Measurements from ENCODE around the gene CCNY. TPM values are rescaled to one million over a fixed set of nuclear protein-coding genes. Genes with fewer than 3 reads are reported as not detected.
A peak's percentile ranks its signal among the peaks of the same experiment; 100 is the strongest.
"Not testable (repeated sequence)": the region's sequence is repeated elsewhere in the genome, so short reads cannot be mapped to it uniquely, and the experiment has no call there.

Gene CCNY
- total RNA-seq, 3 donors from 2014 or later (not counting 1 experiment from before 2014, with no cell fraction given), result 71.0 to 87.2 (median 74.3) TPM

- no peaks in the 10 kb centered on the region for H3K27me3 ChIP-seq (ENCODE audit: control insufficient read depth, insufficient read depth, low read length)
- H3K9me3 Mint-ChIP-seq, result no peaks in the 10 kb centered on the region
- TF ChIP-seq CTCF (IDR thresholded peaks at IDR 0.05), result no peak
- no peaks in the 10 kb centered on the region for H3K36me3 ChIP-seq (ENCODE audit: control insufficient read depth, insufficient read depth, low read length)
- H3K27me3 Mint-ChIP-seq (ENCODE audit: low read depth in 2 of 2), result no peaks in the 10 kb centered on the region
- H3K4me3 Mint-ChIP-seq, result no peak overlapping the region
- WGBS (ENCODE audit: insufficient coverage), result 84% methylated on average over 8 of the region's 8 CpGs
- intact Hi-C loops (cut with micrococcal nuclease), result no loop called here
- peaks cover 39 to 41% of the 10 kb centered on the region in 2 donors for H3K4me1 Mint-ChIP-seq
- no peak overlapping the region for H3K27ac Mint-ChIP-seq
- no peaks in the 10 kb centered on the region for H3K36me3 Mint-ChIP-seq
- DNase-seq (no peak), ATAC-seq (no peak)
- no peak overlapping the region for H3K4me3 ChIP-seq (ENCODE audit: low read length)
- H3K4me1 ChIP-seq (ENCODE audit: control insufficient read depth, insufficient read depth, low read length), result peaks cover 17% of the 10 kb centered on the region
- H3K9me3 ChIP-seq (ENCODE audit: control insufficient read depth, insufficient read depth, low read length), result peaks cover 3% of the 10 kb centered on the region
- H3K27ac ChIP-seq (ENCODE audit: low read length), result no peak overlapping the region
Observed at GRCh38 chr10:35400595-35401268, 64.4 kb downstream of the CCNY start.

GRCh38 chr10:35403491-35403890, 67.2 kb downstream of the CCNY start:
- ATAC-seq; H3K9me3 ChIP-seq (ENCODE audit: control insufficient read depth, insufficient read depth, low read length); H3K9me3 Mint-ChIP-seq; H3K4me1 ChIP-seq (ENCODE audit: control insufficient read depth, insufficient read depth, low read length); H3K27me3 ChIP-seq (ENCODE audit: control insufficient read depth, insufficient read depth, low read length); H3K36me3 Mint-ChIP-seq; H3K27me3 Mint-ChIP-seq (ENCODE audit: low read depth in 2 of 2); H3K4me3 ChIP-seq (ENCODE audit: low read length); intact Hi-C loops (cut with micrococcal nuclease); H3K4me3 Mint-ChIP-seq; H3K36me3 ChIP-seq (ENCODE audit: control insufficient read depth, insufficient read depth, low read length); H3K27ac Mint-ChIP-seq; H3K27ac ChIP-seq (ENCODE audit: low read length); DNase-seq: not testable (repeated sequence)
- 98% methylated on average over 5 of the region's 5 CpGs for WGBS (ENCODE audit: insufficient coverage)
- H3K4me1 Mint-ChIP-seq, result peaks cover 31 to 32% of the 10 kb centered on the region in 2 donors

GRCh38 chr10:35404077-35404476, 67.8 kb downstream of the CCNY start:
- H3K27ac ChIP-seq (ENCODE audit: low read length); H3K36me3 ChIP-seq (ENCODE audit: control insufficient read depth, insufficient read depth, low read length); H3K36me3 Mint-ChIP-seq; H3K27me3 ChIP-seq (ENCODE audit: control insufficient read depth, insufficient read depth, low read length); H3K4me1 ChIP-seq (ENCODE audit: control insufficient read depth, insufficient read depth, low read length); H3K27ac Mint-ChIP-seq; DNase-seq; intact Hi-C loops (cut with micrococcal nuclease); H3K4me3 Mint-ChIP-seq; ATAC-seq; H3K27me3 Mint-ChIP-seq (ENCODE audit: low read depth in 2 of 2); H3K9me3 Mint-ChIP-seq; H3K4me3 ChIP-seq (ENCODE audit: low read length); H3K9me3 ChIP-seq (ENCODE audit: control insufficient read depth, insufficient read depth, low read length): not testable (repeated sequence)
- 100% methylated on average over 2 of the region's 2 CpGs for WGBS (ENCODE audit: insufficient coverage)
- peaks cover 31% of the 10 kb centered on the region in 2 donors for H3K4me1 Mint-ChIP-seq

- H3K27me3 Mint-ChIP-seq (ENCODE audit: low read depth in 2 of 2); ATAC-seq; H3K27ac ChIP-seq (ENCODE audit: low read length); H3K4me3 ChIP-seq (ENCODE audit: low read length); H3K36me3 Mint-ChIP-seq; intact Hi-C loops (cut with micrococcal nuclease); H3K4me1 ChIP-seq (ENCODE audit: control insufficient read depth, insufficient read depth, low read length); H3K4me3 Mint-ChIP-seq; H3K27me3 ChIP-seq (ENCODE audit: control insufficient read depth, insufficient read depth, low read length); H3K9me3 ChIP-seq (ENCODE audit: control insufficient read depth, insufficient read depth, low read length); H3K27ac Mint-ChIP-seq; DNase-seq; H3K9me3 Mint-ChIP-seq; H3K36me3 ChIP-seq (ENCODE audit: control insufficient read depth, insufficient read depth, low read length): not testable (repeated sequence)
- H3K4me1 Mint-ChIP-seq, result peaks cover 42 to 43% of the 10 kb centered on the region in 2 donors
- no CpG with 5 or more reads among the region's 5 CpGs for WGBS (ENCODE audit: insufficient coverage)
Observed at GRCh38 chr10:35406003-35406630, 69.8 kb downstream of the CCNY start.

- H3K9me3 Mint-ChIP-seq; H3K9me3 ChIP-seq (ENCODE audit: control insufficient read depth, insufficient read depth, low read length); DNase-seq; ATAC-seq; H3K36me3 Mint-ChIP-seq; H3K4me3 ChIP-seq (ENCODE audit: low read length); H3K27me3 ChIP-seq (ENCODE audit: control insufficient read depth, insufficient read depth, low read length); intact Hi-C loops (cut with micrococcal nuclease); H3K27me3 Mint-ChIP-seq (ENCODE audit: low read depth in 2 of 2); H3K27ac ChIP-seq (ENCODE audit: low read length); H3K36me3 ChIP-seq (ENCODE audit: control insufficient read depth, insufficient read depth, low read length): not testable (repeated sequence)
- peaks cover 42 to 43% of the 10 kb centered on the region in 2 donors for H3K4me1 Mint-ChIP-seq
- H3K4me3 Mint-ChIP-seq, result peak overlapping the region; percentile 47
- H3K27ac Mint-ChIP-seq, result peak overlapping the region; percentile 29 to 67
- WGBS (ENCODE audit: insufficient coverage), result 97% methylated on average over 12 of the region's 12 CpGs
- H3K4me1 ChIP-seq (ENCODE audit: control insufficient read depth, insufficient read depth, low read length), result peaks cover 18% of the 10 kb centered on the region
Observed at GRCh38 chr10:35407696-35408095, 71.4 kb downstream of the CCNY start.
